Stimulated activated CD4-positive, alpha-beta T cell treated with anti-CD3 and anti-CD28 coated beads, Interleukin-2, amount 100 ng/mL, for 48 hours (primary cell): ENCODE measurements around the gene BAD.
"Not testable (repeated sequence)": the region's sequence is repeated elsewhere in the genome, so short reads cannot be mapped to it uniquely, and the experiment has no call there.

Source experiments
- DNase-seq, 2 donors: peaks; one replicate each; pipeline ENCODE4 v3.0.0-alpha.2; 2020

Gene BAD

DNA sequence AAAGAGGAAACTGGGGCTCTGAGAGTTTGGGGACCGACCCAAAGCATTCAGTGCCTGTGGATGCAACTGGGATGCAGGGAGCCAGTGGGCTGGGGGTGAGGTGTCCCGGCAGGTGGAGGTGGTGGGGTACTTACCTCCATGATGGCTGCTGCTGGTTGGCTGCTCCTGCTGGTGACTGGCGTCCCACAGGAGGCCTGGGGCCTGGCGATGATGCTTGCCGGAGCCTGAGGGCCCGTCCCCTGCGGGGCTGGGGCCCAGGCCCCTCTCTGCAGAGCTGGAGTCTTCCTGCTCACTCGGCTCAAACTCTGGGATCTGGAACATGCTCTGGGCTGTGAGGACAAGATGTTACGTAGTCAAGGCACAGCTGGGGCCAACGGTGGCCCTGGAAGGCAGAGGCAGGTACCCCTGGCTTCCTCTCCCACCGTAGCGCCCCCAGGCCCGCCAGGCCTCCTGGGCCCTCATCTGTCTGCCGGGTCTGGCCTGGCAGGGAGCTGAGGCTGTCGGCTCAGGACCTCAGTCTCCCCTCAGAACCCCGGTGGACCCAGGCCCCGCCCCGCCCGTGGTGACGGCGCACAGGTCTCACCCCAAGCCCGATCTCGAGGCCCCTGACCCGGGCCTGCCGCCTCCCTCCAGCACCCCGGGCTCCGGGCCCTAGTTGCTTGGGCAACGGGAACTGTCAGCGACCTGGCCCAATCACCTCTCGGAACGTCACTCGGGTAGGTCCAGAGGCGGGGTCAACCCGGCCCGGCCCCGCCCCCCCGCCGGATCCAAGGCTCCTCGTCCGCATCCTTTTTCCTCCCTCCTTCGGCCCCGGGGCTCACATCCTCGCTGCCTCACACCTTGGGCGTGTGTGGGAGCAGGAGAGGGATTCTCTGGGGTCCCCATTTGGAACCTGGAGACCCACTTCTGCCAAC is at the start of gene BAD:
Gene BAD, minus strand, starts transcription at position 618 of the 914 bp plus-strand sequence. Its CDS starts 297 bp downstream, at position 321.
- DNase-seq: peak; percentile 92 to 94

DNA sequence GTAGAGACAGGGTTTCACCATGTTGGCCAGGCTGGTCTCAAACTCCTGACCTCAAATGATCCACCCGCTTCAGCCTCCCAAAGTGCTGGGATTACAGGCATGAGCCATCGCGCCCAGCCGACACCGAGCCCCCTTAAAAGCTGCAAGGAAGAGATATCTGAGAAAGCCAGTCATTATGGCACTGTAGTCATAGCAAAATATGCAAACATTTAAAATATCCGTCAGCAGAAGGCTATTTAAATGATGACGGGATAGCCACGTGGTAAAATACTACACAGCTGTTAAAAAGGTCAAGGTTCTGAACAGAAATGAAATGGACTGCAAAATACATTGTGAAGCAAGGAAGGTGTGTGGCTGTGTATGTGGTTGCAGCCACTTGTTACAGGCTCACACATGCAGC is 49.1 kb upstream of the BAD start:
- no peak for DNase-seq

DNA sequence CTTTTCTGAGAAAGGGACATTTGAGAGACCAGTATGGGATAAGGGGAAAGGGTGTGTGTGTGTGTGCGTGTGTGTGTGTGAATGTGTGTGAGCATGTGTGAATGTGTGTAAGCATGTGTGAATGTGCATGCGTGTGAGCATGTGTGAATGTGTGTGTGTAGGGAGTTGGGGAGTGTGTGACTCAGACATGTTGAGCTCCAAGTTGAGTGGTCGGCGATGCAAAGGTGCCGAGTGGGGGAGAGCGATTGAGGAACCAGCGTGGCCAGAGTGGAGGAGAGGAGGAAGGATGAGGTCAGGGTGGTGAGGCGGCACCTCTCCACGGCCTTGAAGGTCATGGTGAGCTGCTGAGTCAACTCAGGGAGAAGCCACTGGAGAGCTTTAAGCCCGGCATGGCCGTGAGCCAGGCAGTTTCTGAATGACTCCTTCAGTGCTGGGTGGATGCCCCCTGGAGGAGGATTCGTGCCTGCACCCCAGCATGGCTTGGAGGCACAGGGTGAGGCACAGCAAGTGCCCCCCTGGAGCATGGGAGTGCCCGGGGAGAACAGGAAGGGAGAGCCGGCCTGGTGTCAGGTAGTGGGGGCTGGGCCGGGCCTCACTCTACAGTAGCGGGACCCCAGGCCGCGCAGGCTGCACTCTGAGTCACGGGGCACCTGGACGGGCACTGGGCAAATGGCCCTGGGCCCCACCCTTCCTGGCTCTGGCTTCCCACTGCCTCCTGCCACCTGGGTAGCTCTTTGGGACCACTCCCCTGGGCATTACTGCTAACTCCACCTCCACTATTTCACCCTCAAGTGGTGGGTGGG is 47.3 kb upstream of the BAD start:
- peak; percentile 67 to 69 for DNase-seq

DNA sequence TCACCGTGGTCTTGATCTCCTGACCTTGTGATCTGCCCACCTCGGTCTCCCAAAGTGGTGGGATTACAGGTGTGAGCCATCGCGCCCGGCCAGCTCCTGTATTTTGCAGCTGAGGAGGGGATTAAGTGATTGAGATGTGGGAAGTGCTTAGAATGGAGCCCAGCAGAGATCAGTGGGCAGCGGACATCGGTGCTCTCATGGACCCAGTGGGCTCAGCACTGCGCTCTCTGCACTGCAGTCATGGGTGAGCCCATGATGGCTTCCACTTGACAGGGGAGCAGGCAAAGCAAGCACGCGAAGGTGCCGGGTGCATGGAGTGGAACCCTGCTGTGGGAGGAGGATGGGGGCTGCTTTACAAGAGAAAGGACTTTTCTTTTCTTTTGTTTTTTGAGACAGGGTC is 46.4 kb upstream of the BAD start:
- DNase-seq: no peak

DNA sequence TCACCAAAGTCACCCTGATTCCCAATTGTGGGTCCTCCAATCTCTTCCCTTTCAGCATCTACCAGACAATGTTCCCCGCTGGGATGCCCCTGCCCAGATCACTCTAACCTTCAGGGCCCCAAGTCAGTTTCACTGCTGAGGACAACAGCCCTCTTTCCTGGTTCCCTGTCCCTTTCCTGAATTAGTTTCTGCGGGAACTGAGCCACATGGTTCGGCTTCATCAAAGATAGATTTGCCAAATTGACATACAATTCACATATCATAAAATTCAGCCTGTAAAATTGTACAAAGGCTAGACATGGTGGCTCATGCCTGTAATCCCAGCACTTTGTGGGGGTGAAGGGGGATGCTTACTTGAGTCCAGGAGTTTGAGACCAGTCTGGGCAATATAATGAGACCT is 43.5 kb upstream of the BAD start:
- no peak for DNase-seq

DNA sequence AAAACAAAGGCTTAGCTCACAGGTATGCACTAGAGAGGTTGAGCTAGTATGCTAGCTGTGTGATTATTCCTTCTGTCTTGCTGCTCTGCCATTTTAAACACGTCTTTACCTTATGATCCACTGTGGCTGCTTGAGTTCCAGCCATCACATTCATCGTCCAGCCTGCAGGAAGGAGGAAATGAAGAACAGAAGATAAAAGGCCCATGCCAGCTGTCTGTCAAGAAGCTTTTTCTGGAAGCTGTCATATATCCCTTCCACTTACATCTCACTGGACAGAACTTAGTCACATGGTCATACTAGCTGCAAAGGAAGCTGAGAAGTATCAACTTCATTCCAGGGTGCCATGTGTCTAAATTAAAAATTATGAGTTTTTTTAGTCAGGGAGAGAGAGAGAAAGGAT is 42.9 kb upstream of the BAD start:
- DNase-seq: no peak

DNA sequence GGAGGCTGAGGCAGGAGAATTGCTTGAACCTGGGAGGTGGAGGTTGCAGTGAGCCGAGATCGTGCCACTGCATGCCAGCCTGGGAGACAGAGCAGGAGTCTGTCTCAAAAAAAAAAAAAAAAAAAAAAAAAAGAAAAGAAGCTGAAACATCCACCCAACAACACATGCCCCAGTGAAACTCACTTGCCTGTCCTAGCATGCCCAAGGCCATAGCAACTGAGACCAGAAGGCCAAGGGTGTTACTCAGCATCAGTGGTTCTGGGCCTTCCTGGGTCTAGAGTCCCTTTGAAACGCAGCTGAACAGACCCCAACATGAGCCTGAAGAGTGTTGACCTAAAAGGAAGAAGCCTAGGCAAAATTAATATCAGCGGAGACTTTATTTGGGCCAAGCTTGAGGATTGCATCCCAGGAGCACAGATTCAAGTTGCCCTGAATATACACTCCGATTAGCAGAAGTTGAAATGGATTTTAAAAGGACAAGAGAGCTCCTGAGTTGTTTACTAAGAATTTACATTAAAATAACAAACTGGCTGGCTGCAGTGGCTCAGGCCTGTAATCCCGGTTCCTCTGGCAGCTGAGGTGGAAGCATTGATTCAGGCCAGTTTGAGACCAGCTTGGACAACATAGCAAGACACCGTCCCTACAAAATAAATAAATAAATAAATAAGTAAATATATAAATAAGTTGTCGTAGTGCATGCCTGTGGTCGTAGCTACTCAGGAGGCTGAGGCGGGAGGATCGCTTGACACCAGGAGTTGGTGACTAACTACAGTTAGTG is 40.4 kb upstream of the BAD start:
- DNase-seq: no peak

DNA sequence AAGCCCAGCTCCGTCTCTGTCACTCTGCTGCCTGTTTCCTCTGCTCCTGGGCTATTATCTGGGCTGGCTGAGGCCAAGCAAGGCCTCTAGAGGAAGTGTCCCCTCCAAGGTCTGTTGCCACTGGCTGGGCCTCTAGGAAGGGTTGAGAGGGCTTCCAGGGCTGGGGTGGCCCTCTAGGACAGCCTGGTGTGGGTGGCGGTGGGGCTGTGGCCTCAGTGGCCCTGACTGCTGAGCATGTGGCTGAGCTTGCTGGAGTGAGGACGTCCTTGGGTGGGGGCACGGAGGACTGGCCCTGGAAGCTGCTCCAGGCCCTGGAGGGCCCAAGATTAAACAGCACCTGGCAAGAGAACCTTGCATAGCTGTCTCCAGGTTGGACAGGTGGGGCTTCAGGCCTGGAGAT is 39.5 kb upstream of the BAD start:
- not testable (repeated sequence) for DNase-seq

DNA sequence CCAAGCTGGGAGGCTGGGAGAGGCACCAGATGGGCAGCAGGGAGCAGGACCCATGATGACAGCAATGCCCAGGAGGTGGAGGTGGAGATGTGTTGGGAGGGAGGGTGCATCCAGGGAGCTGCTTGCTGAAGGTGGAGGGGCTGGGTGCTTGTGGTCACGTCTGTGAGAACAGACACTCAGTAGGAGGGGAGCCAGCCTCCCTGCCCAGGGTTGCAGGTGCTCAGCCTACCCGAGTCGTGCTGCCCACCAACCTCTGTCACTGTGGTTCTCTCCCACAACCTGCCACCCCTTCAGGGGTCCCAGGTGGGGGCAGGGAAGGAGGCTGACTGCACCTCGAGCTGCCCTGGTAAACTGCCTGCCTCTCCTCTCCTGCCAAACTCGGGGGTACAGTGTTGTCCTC is 38.9 kb upstream of the BAD start:
- DNase-seq: no peak

DNA sequence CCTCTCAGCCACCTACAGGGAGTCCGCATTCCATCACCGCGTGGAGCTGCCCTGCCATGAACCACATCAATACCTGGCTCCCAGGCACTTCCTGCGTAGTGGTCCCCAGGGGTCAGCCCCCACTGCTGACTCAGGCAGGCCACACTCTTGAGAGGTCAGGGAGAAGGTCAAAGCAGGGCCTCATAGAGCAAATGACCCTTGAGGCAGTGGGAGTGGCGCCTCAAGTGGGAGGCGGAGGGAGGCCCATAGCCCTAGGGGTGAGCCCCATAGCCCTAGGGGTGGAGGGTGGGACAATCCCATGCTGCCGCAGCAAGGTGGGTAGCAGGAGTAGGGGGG is 38.4 kb upstream of the BAD start:
- no peak for DNase-seq

DNA sequence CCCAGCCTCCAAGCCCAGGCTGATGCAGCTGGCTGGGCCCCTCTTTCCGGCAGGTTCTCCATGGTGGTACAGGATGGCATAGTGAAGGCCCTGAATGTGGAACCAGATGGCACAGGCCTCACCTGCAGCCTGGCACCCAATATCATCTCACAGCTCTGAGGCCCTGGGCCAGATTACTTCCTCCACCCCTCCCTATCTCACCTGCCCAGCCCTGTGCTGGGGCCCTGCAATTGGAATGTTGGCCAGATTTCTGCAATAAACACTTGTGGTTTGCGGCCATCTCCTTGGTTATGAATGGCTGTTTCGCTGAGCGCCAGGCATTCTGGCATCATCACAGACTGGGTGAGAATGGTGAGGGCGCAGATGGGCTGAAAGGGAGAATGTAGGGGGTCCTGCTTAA is 37.1 kb upstream of the BAD start:
- DNase-seq: no peak

DNA sequence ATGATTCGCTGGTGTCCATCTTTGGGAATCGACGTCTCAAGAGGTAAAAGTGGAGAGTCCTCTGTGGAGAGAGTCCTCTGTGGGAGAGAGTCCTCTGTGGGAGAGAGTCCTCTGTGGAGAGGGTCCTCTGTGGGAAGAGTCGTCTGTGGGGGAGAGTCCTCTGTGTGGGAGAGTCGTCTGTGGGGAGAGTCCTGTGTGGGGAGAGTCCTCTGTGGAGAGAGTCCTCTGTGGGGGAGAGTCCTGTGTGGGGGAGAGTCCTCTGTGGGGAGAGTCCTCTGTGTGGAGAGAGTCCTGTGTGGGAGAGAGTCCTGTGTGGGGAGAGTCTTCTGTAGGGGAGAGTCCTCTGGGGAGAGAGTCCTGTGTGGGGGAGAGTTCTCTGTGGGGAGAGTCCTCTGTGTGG is 36.6 kb upstream of the BAD start:
- no peak for DNase-seq

DNA sequence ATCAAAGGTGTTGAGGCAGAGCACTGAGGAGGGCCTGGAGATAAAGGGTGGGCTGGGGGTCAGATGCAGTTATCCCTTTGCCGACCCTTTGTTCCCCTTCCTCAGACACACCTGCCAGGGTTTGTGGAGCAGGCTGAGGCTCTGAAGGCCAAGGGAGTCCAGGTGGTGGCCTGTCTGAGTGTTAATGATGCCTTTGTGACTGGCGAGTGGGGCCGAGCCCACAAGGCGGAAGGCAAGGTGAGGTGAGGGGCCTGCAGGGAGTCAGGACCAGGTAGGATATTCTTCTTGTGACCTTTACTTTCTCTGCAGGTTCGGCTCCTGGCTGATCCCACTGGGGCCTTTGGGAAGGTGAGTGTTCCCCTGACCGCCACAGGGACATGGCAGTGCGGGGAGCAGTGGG is 36.1 kb upstream of the BAD start:
- DNase-seq: no peak

DNA sequence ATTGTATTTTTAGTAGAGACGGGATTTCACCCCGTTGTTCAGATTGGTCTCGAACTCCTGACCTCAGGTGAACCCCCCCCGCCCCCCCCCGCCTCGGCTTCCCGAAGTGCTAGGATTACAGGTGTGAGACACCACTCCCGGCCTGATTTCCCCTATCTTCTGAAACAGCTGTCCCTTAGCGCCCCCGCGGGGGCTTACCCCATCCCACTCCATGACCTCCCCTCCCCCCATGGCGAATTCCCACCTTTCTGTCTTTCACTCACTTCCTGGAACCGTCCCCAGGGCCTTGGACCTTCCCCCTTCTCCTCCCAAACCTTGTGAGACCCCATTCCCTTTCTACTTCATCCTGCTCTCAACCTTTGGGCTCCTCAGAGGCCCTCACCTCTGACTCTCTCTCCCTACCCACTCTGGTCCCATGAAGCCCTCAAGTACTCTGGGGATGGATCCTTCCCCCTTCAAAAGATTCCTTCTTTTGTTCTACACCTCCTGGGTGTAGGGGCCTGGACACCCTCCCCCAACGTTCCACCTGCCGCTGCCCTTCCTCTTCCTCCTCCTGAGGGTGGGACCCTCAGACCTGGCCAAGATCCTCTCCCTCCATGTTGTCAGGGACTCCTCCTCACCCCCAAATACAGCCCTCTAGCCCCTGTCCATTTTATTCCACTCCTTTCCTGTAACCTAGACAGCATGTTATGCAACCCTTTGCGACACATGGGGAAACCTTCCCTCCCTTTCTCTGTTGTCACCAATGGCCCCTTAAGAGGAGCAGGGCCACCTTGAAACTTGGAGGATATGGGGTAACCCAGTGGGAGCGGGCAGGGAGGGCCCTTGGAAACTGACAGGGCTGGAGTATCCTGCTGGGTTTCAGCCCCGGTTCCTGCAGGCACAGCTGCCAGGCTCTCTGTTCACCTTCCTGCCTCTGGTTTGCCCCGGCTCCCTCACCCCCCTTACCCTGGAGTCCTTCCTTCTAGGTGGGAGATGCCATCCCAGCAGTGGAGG is 34.6 kb upstream of the BAD start:
- no peak for DNase-seq

DNA sequence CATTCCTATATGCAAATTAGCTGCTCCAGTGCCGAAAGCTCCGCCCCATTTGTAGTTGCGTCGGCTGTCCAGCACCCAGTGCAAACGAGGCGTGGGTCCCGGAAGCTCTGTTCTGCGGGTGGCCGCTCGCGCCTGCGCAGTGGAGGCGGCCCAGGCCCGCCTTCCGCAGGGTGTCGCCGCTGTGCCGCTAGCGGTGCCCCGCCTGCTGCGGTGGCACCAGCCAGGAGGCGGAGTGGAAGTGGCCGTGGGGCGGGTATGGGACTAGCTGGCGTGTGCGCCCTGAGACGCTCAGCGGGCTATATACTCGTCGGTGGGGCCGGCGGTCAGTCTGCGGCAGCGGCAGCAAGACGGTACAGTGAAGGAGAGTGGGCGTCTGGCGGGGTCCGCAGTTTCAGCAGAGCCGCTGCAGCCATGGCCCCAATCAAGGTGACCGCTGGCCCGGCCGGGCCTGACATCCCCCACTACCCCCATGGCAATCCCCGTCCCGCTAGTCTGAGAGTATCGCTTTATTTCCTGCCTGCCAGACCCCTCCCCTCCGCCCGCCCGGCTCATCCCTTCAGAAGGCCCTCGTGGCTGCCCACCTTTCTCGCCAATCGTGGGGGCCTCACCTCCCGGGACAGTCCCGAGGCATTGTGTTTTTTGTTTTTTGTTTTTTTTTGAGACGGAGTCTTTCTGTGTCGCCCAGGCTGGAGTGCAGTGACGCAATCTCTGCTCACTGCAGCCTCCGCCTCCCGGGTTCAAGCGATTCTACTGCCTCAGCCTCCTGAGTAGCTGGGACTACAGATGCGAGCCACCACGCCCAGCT is 33.7 kb upstream of the BAD start, which contains the start of gene PRDX5:
Gene PRDX5, plus strand, starts transcription at position 161 of the 805 bp plus-strand sequence. Its CDS starts 95 bp downstream, at position 256.
- DNase-seq: peak; percentile 87 to 90

DNA sequence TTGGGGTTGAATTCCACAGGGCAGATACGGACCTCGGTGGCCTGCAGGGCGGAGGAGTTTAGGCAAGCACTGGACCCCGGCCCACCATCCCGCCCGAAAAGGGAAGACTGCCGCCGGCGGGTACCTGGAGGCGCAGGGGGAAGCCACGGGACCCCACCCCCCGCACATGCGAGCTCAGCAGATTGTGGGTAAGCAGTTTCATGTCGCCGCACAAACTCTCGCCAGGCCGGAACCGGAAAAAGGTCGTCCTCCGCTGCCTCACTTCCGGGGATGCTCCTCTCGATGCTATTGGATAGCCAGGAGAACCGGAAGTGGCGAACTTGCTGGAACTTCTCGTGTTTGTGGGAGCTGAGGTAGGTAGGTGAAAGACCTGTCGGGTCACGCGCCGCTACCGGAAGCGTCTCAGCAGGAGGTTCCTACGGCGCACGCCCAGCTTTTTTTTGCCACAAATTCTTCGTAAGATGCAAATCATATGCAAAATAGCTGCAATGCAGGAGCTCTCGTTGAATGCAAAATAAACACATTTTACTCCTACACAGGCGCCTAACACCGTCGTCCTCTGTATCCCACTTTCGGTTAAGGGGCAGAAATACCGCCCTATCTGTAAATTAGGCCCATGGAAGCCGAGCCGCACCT is 33.0 kb upstream of the BAD start, which contains the start of gene TRMT112:
Gene TRMT112, minus strand, starts transcription at position 235 of the 636 bp plus-strand sequence. Its CDS starts 33 bp downstream, at position 202.
- peak; percentile 88 to 96 for DNase-seq

DNA sequence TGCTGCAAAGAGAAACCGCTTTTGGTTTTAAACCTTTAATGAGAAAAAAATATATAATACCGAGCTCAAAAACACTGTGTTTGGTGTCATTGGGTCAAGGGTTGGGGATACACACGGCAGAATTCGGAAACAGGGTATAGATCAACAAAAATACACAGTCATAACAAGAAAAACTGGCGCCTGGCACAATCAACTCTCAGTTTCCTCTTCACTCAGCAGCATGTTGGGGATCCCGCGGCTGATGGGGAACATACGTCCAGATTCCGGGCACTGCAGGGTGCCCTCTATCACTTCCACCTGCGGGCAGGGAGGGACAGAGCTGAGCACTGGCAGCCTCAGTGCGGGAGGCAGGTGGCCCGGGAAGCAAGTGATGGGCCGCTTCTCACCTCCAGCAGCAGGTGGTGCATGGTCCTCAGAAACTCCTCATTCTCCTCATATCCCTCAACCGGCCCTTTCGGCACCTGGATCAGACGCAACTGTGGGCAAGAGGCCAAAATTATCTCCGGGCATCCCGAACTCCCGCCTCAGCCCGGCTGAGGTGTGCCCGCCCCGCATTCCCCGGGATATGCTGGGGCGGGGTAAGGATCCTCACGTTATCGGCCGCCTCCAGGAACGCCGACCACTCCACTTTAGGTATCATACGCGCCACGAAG is 32.3 kb upstream of the BAD start:
- DNase-seq: no peak

DNA sequence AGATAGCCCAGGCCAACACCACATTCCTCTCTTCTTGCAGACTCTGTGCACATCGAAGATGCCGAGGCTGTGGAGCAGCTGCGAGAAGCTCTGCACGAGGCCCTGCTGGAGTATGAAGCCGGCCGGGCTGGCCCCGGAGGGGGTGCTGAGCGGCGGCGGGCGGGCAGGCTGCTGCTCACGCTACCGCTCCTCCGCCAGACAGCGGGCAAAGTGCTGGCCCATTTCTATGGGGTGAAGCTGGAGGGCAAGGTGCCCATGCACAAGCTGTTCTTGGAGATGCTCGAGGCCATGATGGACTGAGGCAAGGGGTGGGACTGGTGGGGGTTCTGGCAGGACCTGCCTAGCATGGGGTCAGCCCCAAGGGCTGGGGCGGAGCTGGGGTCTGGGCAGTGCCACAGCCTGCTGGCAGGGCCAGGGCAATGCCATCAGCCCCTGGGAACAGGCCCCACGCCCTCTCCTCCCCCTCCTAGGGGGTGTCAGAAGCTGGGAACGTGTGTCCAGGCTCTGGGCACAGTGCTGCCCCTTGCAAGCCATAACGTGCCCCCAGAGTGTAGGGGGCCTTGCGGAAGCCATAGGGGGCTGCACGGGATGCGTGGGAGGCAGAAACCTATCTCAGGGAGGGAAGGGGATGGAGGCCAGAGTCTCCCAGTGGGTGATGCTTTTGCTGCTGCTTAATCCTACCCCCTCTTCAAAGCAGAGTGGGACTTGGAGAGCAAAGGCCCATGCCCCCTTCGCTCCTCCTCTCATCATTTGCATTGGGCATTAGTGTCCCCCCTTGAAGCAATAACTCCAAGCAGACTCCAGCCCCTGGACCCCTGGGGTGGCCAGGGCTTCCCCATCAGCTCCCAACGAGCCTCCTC is 31.4 kb upstream of the BAD start:
- not testable (repeated sequence) for DNase-seq
